LNCAP (cell line): ENCODE results near the gene CDCA7.

Source experiments
- CTCF ChIP-seq: fragments of 450-650 bp; IDR thresholded peaks from 2 replicates; pipeline ENCODE4 v1.5.1; 2017; ENCODE audit warnings: mild to moderate bottlenecking

Gene CDCA7

GRCh38 chr2:173354582-173355131 is at the start of gene CDCA7:
TSS of gene CDCA7 (plus strand) at chr2:173354872. CDS start at chr2:173354964, 92 bp downstream.
- TF ChIP-seq CTCF: 0 out of 2 replicates have a peak, but pooled peaks have one; percentile 10

- TF ChIP-seq CTCF: no peak
These were observed 49.4 kb upstream of the CDCA7 start for GRCh38 chr2:173305303-173305702.

GRCh38 chr2:173307293-173307692 is 47.4 kb upstream of the CDCA7 start:
- no peak for TF ChIP-seq CTCF

- TF ChIP-seq CTCF: no peak
These were observed 42.6 kb upstream of the CDCA7 start for GRCh38 chr2:173311844-173312606.

- no peak for TF ChIP-seq CTCF
These were observed 31.3 kb upstream of the CDCA7 start for GRCh38 chr2:173323371-173323770.

- TF ChIP-seq CTCF: no peak
These were observed 27.9 kb upstream of the CDCA7 start for GRCh38 chr2:173326806-173327205.

- TF ChIP-seq CTCF: no peak
These were observed 27.3 kb upstream of the CDCA7 start for GRCh38 chr2:173327421-173327820.
